Stomach (tissue), 4 donors: ENCODE data around the gene JMJD1C.

ENCODE experiments used
- CTCF ChIP-seq, 7 experiments: fragments of 450-650 bp in 4 of 7; fragments of 200-600 bp in 3 of 7; sonication (generic) in 3 of 7; IDR thresholded peaks; one replicate each; pipeline ENCODE4 v1.5.1; 2016 to 2019; ENCODE audit warnings: antibody characterized with exemption in 7 of 7, control low read depth in 2 of 7, mild to moderate bottlenecking in 1 of 7
- EP300 ChIP-seq: sonication (generic); formaldehyde crosslinking; IDR thresholded peaks from one replicate; pipeline ENCODE4 v1.6.1; 2017; ENCODE audit warnings: antibody characterized with exemption
- POLR2AphosphoS5 ChIP-seq, 3 donors: sonication (generic); formaldehyde crosslinking; IDR thresholded peaks; one replicate each; pipeline ENCODE4 v1.6.1; 2016; ENCODE audit warnings: antibody characterized with exemption in 3 of 3

GRCh38 chr10:63452524-63452923 is 13.3 kb downstream of the JMJD1C start:
- TF ChIP-seq CTCF (IDR thresholded peaks at IDR 0.05) (no peak), EP300 (no peak), POLR2AphosphoS5 (IDR thresholded peaks at IDR 0.05) (no peak)
